ENCODE results near the gene PDE4D. TPM values are rescaled to one million over a fixed set of nuclear protein-coding genes. Genes with fewer than 3 reads are reported as not detected.

PDE4D gene
- total RNA-seq, 1 donor from 2014 or later, result 50.0 TPM

GRCh38 chr5:59125011-59125961 lies 768.2 kb downstream of the PDE4D start:
- H3K4me3 Mint-ChIP-seq, result no peak overlapping the region
- H3K4me1 Mint-ChIP-seq (ENCODE audit: unreplicated experiment), result no peaks in the 10 kb centered on the region
- peaks cover 4% of the 10 kb centered on the region for H3K9me3 Mint-ChIP-seq
- no peak for DNase-seq (ENCODE audit: extremely low spot score, unreplicated experiment)
- H3K36me3 Mint-ChIP-seq, result peaks cover 7% of the 10 kb centered on the region
- no peak for TF ChIP-seq CTCF (conservative IDR thresholded peaks at IDR 0.05)
- no peaks in the 10 kb centered on the region for H3K27me3 Mint-ChIP-seq
- no peak overlapping the region for H3K27ac Mint-ChIP-seq

GRCh38 chr5:59123595-59124561 lies 769.6 kb downstream of the PDE4D start:
- Mint-ChIP-seq H3K27me3 (no peaks in the 10 kb centered on the region), H3K27ac (no peak overlapping the region), H3K9me3 (peaks cover 4% of the 10 kb centered on the region), H3K36me3 (peaks cover 7% of the 10 kb centered on the region), H3K4me1 (ENCODE audit: unreplicated experiment) (no peaks in the 10 kb centered on the region), H3K4me3 (no peak overlapping the region)
- DNase-seq (ENCODE audit: extremely low spot score, unreplicated experiment), result no peak
- TF ChIP-seq CTCF (conservative IDR thresholded peaks at IDR 0.05), result no peak

GRCh38 chr5:59119480-59119879 lies 774.0 kb downstream of the PDE4D start:
- no peak for DNase-seq (ENCODE audit: extremely low spot score, unreplicated experiment)
- Mint-ChIP-seq H3K4me3 (no peak overlapping the region), H3K36me3 (peaks cover 7% of the 10 kb centered on the region), H3K27ac (no peak overlapping the region), H3K27me3 (no peaks in the 10 kb centered on the region), H3K4me1 (ENCODE audit: unreplicated experiment) (peaks cover 16% of the 10 kb centered on the region), H3K9me3 (peaks cover 4% of the 10 kb centered on the region)
- no peak for TF ChIP-seq CTCF (conservative IDR thresholded peaks at IDR 0.05)

- H3K4me3 Mint-ChIP-seq, result no peak overlapping the region
- TF ChIP-seq CTCF (conservative IDR thresholded peaks at IDR 0.05), result no peak
- H3K27me3 Mint-ChIP-seq, result no peaks in the 10 kb centered on the region
- peaks cover 16% of the 10 kb centered on the region for H3K4me1 Mint-ChIP-seq (ENCODE audit: unreplicated experiment)
- peaks cover 7% of the 10 kb centered on the region for H3K36me3 Mint-ChIP-seq
- no peak for DNase-seq (ENCODE audit: extremely low spot score, unreplicated experiment)
- H3K9me3 Mint-ChIP-seq, result peaks cover 4% of the 10 kb centered on the region
- no peak overlapping the region for H3K27ac Mint-ChIP-seq
Measured at GRCh38 chr5:59117320-59117719, 776.2 kb downstream of the PDE4D start.

GRCh38 chr5:59116231-59116865 lies 777.2 kb downstream of the PDE4D start:
- peak overlapping the region; percentile 59 for H3K4me3 Mint-ChIP-seq
- peaks cover 16% of the 10 kb centered on the region for H3K4me1 Mint-ChIP-seq (ENCODE audit: unreplicated experiment)
- peaks cover 7% of the 10 kb centered on the region for H3K36me3 Mint-ChIP-seq
- DNase-seq (ENCODE audit: extremely low spot score, unreplicated experiment), result no peak
- no peak for TF ChIP-seq CTCF (conservative IDR thresholded peaks at IDR 0.05)
- peak overlapping the region; percentile 32 for H3K27ac Mint-ChIP-seq
- no peaks in the 10 kb centered on the region for H3K27me3 Mint-ChIP-seq
- H3K9me3 Mint-ChIP-seq, result peaks cover 4% of the 10 kb centered on the region

Measured in type B pancreatic cell (in vitro differentiated cells).